ENCODE results near the gene ATP6V0A1.

Gene ATP6V0A1

GRCh38 chr17:42514867-42515266 is 56.2 kb downstream of the ATP6V0A1 start:
- no peak for FAIRE-seq
- no peak for DNase-seq (ENCODE audit: extremely low spot score, insufficient read length, low read depth)

GRCh38 chr17:42517516-42517915 is 58.8 kb downstream of the ATP6V0A1 start:
- DNase-seq (ENCODE audit: extremely low spot score, insufficient read length, low read depth), result peak; percentile 58
- peak; percentile 75 for FAIRE-seq

GRCh38 chr17:42518046-42518754 is 59.5 kb downstream of the ATP6V0A1 start:
- no peak for DNase-seq (ENCODE audit: extremely low spot score, insufficient read length, low read depth)

GRCh38 chr17:42518755-42519545 is 60.3 kb downstream of the ATP6V0A1 start:
- DNase-seq (ENCODE audit: extremely low spot score, insufficient read length, low read depth) (no peak), FAIRE-seq (no peak)

More at GRCh38 chr17:42518046-42518754, 59.5 kb downstream of the ATP6V0A1 start:
- no peak for FAIRE-seq

- no peak for DNase-seq (ENCODE audit: extremely low spot score, insufficient read length, low read depth)
- no peak for FAIRE-seq
Measured at GRCh38 chr17:42519546-42520491, 61.1 kb downstream of the ATP6V0A1 start.

- FAIRE-seq, result no peak
Measured at GRCh38 chr17:42520540-42520951, 61.9 kb downstream of the ATP6V0A1 start.

GRCh38 chr17:42521036-42521435 is 62.4 kb downstream of the ATP6V0A1 start:
- no peak for FAIRE-seq
- no peak for DNase-seq (ENCODE audit: extremely low spot score, insufficient read length, low read depth)

More at GRCh38 chr17:42520540-42520951, 61.9 kb downstream of the ATP6V0A1 start:
- no peak for DNase-seq (ENCODE audit: extremely low spot score, insufficient read length, low read depth)

GRCh38 chr17:42521666-42522262 is 63.1 kb downstream of the ATP6V0A1 start:
- DNase-seq (ENCODE audit: extremely low spot score, insufficient read length, low read depth) (no peak), FAIRE-seq (no peak)

GRCh38 chr17:42522263-42522790 is 63.6 kb downstream of the ATP6V0A1 start:
- DNase-seq (ENCODE audit: extremely low spot score, insufficient read length, low read depth), result no peak
- no peak for FAIRE-seq

GRCh38 chr17:42522798-42523278 is 64.2 kb downstream of the ATP6V0A1 start:
- DNase-seq (ENCODE audit: extremely low spot score, insufficient read length, low read depth) (no peak), FAIRE-seq (no peak)

GRCh38 chr17:42525221-42525620 is 66.5 kb downstream of the ATP6V0A1 start:
- DNase-seq (ENCODE audit: extremely low spot score, insufficient read length, low read depth), result no peak
- no peak for FAIRE-seq

- DNase-seq (ENCODE audit: extremely low spot score, insufficient read length, low read depth), result no peak
- FAIRE-seq, result no peak
Measured at GRCh38 chr17:42526031-42526444, 67.4 kb downstream of the ATP6V0A1 start.

- FAIRE-seq, result no peak
- DNase-seq (ENCODE audit: extremely low spot score, insufficient read length, low read depth), result no peak
Measured at GRCh38 chr17:42527932-42528331, 69.3 kb downstream of the ATP6V0A1 start.

- FAIRE-seq (no peak), DNase-seq (ENCODE audit: extremely low spot score, insufficient read length, low read depth) (no peak)
Measured at GRCh38 chr17:42529061-42529460, 70.4 kb downstream of the ATP6V0A1 start.

- FAIRE-seq (no peak), DNase-seq (ENCODE audit: extremely low spot score, insufficient read length, low read depth) (no peak)
Measured at GRCh38 chr17:42530952-42531454, 72.3 kb downstream of the ATP6V0A1 start.

GRCh38 chr17:42531455-42532354 is 73.0 kb downstream of the ATP6V0A1 start:
- DNase-seq (ENCODE audit: extremely low spot score, insufficient read length, low read depth) (no peak), FAIRE-seq (peak; percentile 38)

- FAIRE-seq (no peak), DNase-seq (ENCODE audit: extremely low spot score, insufficient read length, low read depth) (no peak)
Measured at GRCh38 chr17:42535155-42536047, 76.7 kb downstream of the ATP6V0A1 start.

Data from GM18507 (cell line).